ENCODE measurements around the gene AOAH. TPM values are rescaled to one million over a fixed set of nuclear protein-coding genes. Genes with fewer than 3 reads are reported as not detected.
"Not testable (repeated sequence)": the region's sequence is repeated elsewhere in the genome, so short reads cannot be mapped to it uniquely, and the experiment has no call there.

The AOAH gene
- total RNA-seq, 1 donor from 2014 or later: 0.28 TPM

DNA sequence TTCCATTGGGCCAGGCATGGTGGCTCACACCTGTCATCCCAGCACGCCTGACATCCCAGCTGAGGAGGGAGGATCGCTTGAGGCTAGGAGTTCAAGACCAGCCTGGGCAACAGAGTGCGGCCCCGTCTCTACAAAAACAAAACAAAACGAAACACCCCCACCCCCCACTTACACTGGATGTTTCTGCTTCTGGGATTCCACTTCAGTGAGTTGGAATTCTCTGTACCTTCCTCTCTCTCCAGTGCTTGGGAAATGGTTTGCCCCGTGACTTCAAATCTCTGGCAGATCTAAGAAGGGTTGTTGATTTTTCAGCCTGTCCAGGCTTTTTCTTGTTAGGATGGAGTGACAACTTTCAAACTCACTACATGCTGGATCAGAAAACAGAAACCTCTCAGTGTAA lies 227.7 kb downstream of the AOAH start:
- H3K4me1 Mint-ChIP-seq (ENCODE audit: unreplicated experiment): peaks cover 17% of the 10 kb centered on the region
- no peaks in the 10 kb centered on the region for H3K27me3 Mint-ChIP-seq (ENCODE audit: unreplicated experiment)
- H3K27ac Mint-ChIP-seq (ENCODE audit: unreplicated experiment): no peak overlapping the region

DNA sequence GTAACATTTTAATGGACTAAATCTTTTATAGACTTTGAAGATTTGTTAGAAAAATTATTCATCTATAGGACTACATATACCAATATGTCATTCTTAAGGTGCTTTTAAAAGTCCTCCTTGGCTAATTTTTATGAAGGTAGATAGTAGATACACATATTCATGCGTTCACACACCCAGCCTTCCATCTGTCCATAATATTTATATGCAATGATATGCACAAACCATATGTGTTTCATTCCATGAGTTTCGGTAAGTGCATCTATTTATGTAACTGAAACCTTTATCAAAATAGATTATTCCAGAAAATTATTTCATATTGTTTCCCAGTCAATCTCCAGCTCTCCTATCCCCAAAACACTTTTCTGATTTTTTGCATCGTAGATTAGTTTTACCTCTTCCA lies 233.0 kb downstream of the AOAH start:
- Mint-ChIP-seq H3K9me3 (ENCODE audit: unreplicated experiment) (no peaks in the 10 kb centered on the region), H3K4me3 (ENCODE audit: unreplicated experiment) (no peak overlapping the region), H3K27ac (ENCODE audit: unreplicated experiment) (no peak overlapping the region), H3K4me1 (ENCODE audit: unreplicated experiment) (peaks cover 5% of the 10 kb centered on the region), H3K27me3 (ENCODE audit: unreplicated experiment) (no peaks in the 10 kb centered on the region), H3K36me3 (ENCODE audit: low read depth, unreplicated experiment) (no peaks in the 10 kb centered on the region)
- TF ChIP-seq, protein P1, sequence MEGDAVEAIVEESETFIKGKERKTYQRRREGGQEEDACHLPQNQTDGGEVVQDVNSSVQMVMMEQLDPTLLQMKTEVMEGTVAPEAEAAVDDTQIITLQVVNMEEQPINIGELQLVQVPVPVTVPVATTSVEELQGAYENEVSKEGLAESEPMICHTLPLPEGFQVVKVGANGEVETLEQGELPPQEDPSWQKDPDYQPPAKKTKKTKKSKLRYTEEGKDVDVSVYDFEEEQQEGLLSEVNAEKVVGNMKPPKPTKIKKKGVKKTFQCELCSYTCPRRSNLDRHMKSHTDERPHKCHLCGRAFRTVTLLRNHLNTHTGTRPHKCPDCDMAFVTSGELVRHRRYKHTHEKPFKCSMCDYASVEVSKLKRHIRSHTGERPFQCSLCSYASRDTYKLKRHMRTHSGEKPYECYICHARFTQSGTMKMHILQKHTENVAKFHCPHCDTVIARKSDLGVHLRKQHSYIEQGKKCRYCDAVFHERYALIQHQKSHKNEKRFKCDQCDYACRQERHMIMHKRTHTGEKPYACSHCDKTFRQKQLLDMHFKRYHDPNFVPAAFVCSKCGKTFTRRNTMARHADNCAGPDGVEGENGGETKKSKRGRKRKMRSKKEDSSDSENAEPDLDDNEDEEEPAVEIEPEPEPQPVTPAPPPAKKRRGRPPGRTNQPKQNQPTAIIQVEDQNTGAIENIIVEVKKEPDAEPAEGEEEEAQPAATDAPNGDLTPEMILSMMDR (IDR thresholded peaks at IDR 0.05; ENCODE audit: unreplicated experiment): no peak
- DNase-seq (ENCODE audit: low spot score): no peak

More for the DNA sequence above, 227.7 kb downstream of the AOAH start:
- H3K36me3 Mint-ChIP-seq (ENCODE audit: low read depth, unreplicated experiment): peaks cover 3% of the 10 kb centered on the region
- no peak for DNase-seq (ENCODE audit: low spot score)
- no peak overlapping the region for H3K4me3 Mint-ChIP-seq (ENCODE audit: unreplicated experiment)
- TF ChIP-seq, protein P1 (IDR thresholded peaks at IDR 0.05; ENCODE audit: unreplicated experiment): no peak
- H3K9me3 Mint-ChIP-seq (ENCODE audit: unreplicated experiment): no peaks in the 10 kb centered on the region

DNA sequence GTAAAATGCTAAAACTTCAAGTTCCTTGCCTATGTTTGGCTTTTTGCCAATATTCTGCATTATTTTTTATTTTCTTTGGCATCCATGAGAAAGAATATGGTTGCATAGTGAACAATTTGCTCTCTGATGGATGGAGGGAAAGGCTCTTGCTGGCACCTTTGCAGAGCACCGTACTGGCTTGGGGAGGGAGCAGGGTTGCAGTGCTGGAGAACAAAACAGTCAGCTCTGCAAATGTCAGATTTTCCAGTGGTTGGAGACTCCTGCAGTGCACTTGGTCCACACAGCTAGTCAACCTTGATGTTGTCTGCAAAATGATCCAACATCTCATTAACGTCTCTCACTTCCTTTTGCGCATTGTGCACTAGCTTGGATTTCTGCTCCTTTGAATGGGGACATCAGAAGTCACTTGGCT lies 233.9 kb downstream of the AOAH start:
- Mint-ChIP-seq H3K36me3 (ENCODE audit: low read depth, unreplicated experiment) (no peaks in the 10 kb centered on the region), H3K4me1 (ENCODE audit: unreplicated experiment) (peaks cover 5% of the 10 kb centered on the region), H3K9me3 (ENCODE audit: unreplicated experiment) (no peaks in the 10 kb centered on the region), H3K4me3 (ENCODE audit: unreplicated experiment) (no peak overlapping the region), H3K27me3 (ENCODE audit: unreplicated experiment) (no peaks in the 10 kb centered on the region), H3K27ac (ENCODE audit: unreplicated experiment) (no peak overlapping the region)
- TF ChIP-seq, protein P1 (IDR thresholded peaks at IDR 0.05; ENCODE audit: unreplicated experiment): no peak
- no peak for DNase-seq (ENCODE audit: low spot score)

DNA sequence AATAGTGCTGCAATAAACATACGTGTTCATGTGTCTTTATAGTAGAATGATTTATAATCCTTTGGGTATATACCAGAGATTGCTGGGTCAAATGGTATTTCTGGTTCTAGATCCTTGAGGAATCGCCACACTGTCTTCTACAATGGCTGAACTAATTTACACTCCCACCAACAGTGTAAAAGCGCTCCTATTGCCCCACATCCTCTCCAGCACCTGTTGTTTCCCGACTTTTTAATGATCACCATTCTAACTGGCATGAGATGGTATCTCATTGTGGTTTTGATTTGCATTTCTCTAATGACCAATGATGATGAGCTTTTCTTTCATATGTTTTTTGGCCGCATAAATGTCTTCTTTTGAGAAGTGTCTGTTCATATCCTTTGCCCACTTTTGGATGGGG lies 235.6 kb downstream of the AOAH start:
- H3K27me3 Mint-ChIP-seq (ENCODE audit: unreplicated experiment); H3K9me3 Mint-ChIP-seq (ENCODE audit: unreplicated experiment); H3K36me3 Mint-ChIP-seq (ENCODE audit: low read depth, unreplicated experiment); H3K4me1 Mint-ChIP-seq (ENCODE audit: unreplicated experiment); DNase-seq (ENCODE audit: low spot score); H3K4me3 Mint-ChIP-seq (ENCODE audit: unreplicated experiment): not testable (repeated sequence)
- peak overlapping the region; percentile 23 for H3K27ac Mint-ChIP-seq (ENCODE audit: unreplicated experiment)

DNA sequence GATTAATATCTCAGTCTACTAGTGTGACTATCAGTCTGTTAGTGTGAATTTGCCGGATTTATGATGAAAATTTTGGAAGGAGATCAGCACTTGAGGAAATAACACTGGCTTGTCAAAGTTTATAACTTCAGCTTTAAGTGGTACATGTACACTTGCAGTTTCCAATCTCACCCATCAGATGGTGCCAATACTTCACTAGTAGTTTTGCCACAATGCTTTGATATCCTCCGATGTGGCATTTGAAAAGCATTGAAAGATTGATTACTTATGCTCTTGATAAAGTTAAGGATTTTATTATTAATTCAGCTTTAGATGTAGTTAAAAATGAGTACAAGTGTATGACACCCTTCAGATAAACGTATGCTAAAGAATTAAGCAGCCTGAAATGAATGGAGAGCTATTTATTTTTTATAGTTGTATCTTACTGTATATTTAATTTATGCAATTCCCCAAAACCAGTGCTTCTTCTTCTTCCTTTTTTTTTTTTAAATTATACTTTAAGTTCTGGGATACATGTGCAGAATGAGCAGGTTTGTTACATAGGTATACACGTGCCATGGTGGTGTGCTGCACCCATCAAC lies 236.4 kb downstream of the AOAH start:
- Mint-ChIP-seq H3K4me1 (ENCODE audit: unreplicated experiment) (peaks cover 2% of the 10 kb centered on the region), H3K9me3 (ENCODE audit: unreplicated experiment) (no peaks in the 10 kb centered on the region), H3K27me3 (ENCODE audit: unreplicated experiment) (no peaks in the 10 kb centered on the region), H3K27ac (ENCODE audit: unreplicated experiment) (no peak overlapping the region), H3K36me3 (ENCODE audit: low read depth, unreplicated experiment) (no peaks in the 10 kb centered on the region), H3K4me3 (ENCODE audit: unreplicated experiment) (no peak overlapping the region)
- peak; percentile 39 for DNase-seq (ENCODE audit: low spot score)
- TF ChIP-seq, protein P1 (IDR thresholded peaks at IDR 0.05; ENCODE audit: unreplicated experiment): peak; percentile 60

Measured in endothelial cell (in vitro differentiated cells).